Neural cell (in vitro differentiated cells): ENCODE measurements around the gene SAG. TPM values are rescaled to one million over a fixed set of nuclear protein-coding genes. Genes with fewer than 3 reads are reported as not detected.

ENCODE experiments used
- H2AFZ ChIP-seq: fragments of 200-600, 300-800 bp; sonication (generic), shearing (Covaris generic); 2 replicates; pipeline ENCODE4 v1.6.0; 2014; ENCODE audit warnings: low read depth, mild to moderate bottlenecking, antibody characterized with exemption, low read length, moderate library complexity
- H3F3A ChIP-seq: fragments of 200-600 bp; shearing (Covaris generic); 2 replicates; pipeline ENCODE4 v1.6.1; 2016; ENCODE audit warnings: mild to moderate bottlenecking, moderate library complexity, mixed read lengths, antibody characterized with exemption, low read length; ENCODE audit not compliant: insufficient read depth, poor library complexity, severe bottlenecking
- H3K27ac ChIP-seq: fragments of 200-600, 300-800 bp; sonication (generic), shearing (Covaris generic); 2 replicates; pipeline ENCODE4 v1.5.1; 2014; ENCODE audit warnings: mild to moderate bottlenecking, low read length, moderate library complexity
- H3K27me3 ChIP-seq: fragments of 300-800, 200-600 bp; sonication (generic), shearing (Covaris generic); 2 replicates; pipeline ENCODE4 v1.6.0; 2014; ENCODE audit warnings: mild to moderate bottlenecking, low read depth, low read length, moderate library complexity; ENCODE audit not compliant: insufficient read depth
- H3K36me3 ChIP-seq: fragments of 300-800, 200-600 bp; sonication (generic), shearing (Covaris generic); 2 replicates; pipeline ENCODE4 v1.5.1; 2014; ENCODE audit warnings: mild to moderate bottlenecking, antibody characterized with exemption, low read length, moderate library complexity; ENCODE audit not compliant: insufficient read depth
- H3K4me2 ChIP-seq: fragments of 300-800, 200-600 bp; sonication (generic), shearing (Covaris generic); 2 replicates; pipeline ENCODE4 v1.6.0; 2014; ENCODE audit warnings: mild to moderate bottlenecking, low read length
- H3K4me3 ChIP-seq: fragments of 300-800, 200-600 bp; sonication (generic), shearing (Covaris generic); 2 replicates; pipeline ENCODE4 v1.5.1; 2014; ENCODE audit warnings: mild to moderate bottlenecking, low read length, moderate library complexity
- H3K79me2 ChIP-seq: fragments of 200-600 bp; shearing (Covaris generic); replicated peaks from 2 replicates; pipeline ENCODE4 v1.6.0; 2014; ENCODE audit warnings: mild to moderate bottlenecking, low read length, moderate library complexity; ENCODE audit not compliant: insufficient read depth
- H3K9ac ChIP-seq: fragments of 300-800, 200-600 bp; sonication (generic), shearing (Covaris generic); 2 replicates; pipeline ENCODE4 v1.6.1; 2016; ENCODE audit warnings: mild to moderate bottlenecking, low read length, mixed read lengths
- H3K9me2 ChIP-seq: fragments of 200-600 bp; shearing (Covaris generic); 2 replicates; pipeline ENCODE4 v1.6.1; 2016; ENCODE audit warnings: mild to moderate bottlenecking, low read length, mixed read lengths; ENCODE audit not compliant: insufficient read depth
- H3K9me3 ChIP-seq: fragments of 200-600, 300-800 bp; sonication (generic), shearing (Covaris generic); 2 replicates; pipeline ENCODE4 v1.6.1; 2016; ENCODE audit warnings: mild to moderate bottlenecking, mixed run types, low read length, moderate library complexity, mixed read lengths
- H4K20me1 ChIP-seq: fragments of 200-600 bp; shearing (Covaris generic); 2 replicates; pipeline ENCODE4 v1.6.1; 2016; ENCODE audit warnings: mild to moderate bottlenecking, mixed run types; ENCODE audit not compliant: insufficient read depth
- EP300 ChIP-seq: fragments of 450-650 bp; conservative IDR thresholded peaks from 2 replicates; pipeline ENCODE4 v1.6.1; 2014; ENCODE audit warnings: antibody characterized with exemption, mild to moderate bottlenecking, moderate library complexity; ENCODE audit not compliant: poor library complexity, severe bottlenecking
- EZH2 ChIP-seq: fragments of 200-600, 300-800 bp; shearing (Covaris generic), sonication (generic); IDR thresholded peaks from 2 replicates; pipeline ENCODE4 v1.6.1; 2014; ENCODE audit warnings: antibody characterized with exemption, low read length, borderline replicate concordance, mild to moderate bottlenecking; ENCODE audit not compliant: insufficient read depth, poor library complexity, severe bottlenecking
- MXI1 ChIP-seq: fragments of 450-650 bp; conservative IDR thresholded peaks from 2 replicates; pipeline ENCODE4 v1.6.1; 2014; ENCODE audit warnings: antibody characterized with exemption, mild to moderate bottlenecking; ENCODE audit not compliant: poor library complexity, severe bottlenecking
- POLR2AphosphoS5 ChIP-seq: IDR thresholded peaks from 2 replicates; pipeline ENCODE4 v1.6.1; 2012
- RAD21 ChIP-seq: fragments of 450-650 bp; conservative IDR thresholded peaks from 2 replicates; pipeline ENCODE4 v1.6.1; 2014; ENCODE audit warnings: antibody characterized with exemption, mild to moderate bottlenecking, moderate library complexity
- SMC3 ChIP-seq: fragments of 450-650 bp; conservative IDR thresholded peaks from 2 replicates; pipeline ENCODE4 v1.6.1; 2014; ENCODE audit warnings: antibody characterized with exemption, mild to moderate bottlenecking, moderate library complexity; ENCODE audit not compliant: poor library complexity
- TAF1 ChIP-seq: IDR thresholded peaks from 2 replicates; pipeline ENCODE4 v1.6.1; 2012; ENCODE audit warnings: low read depth
- polyA plus RNA-seq: library from polyadenylated mRNA; depleted of rRNA; stranded (reverse); fragments of >200 nt; gene quantifications from 2 replicates; pipeline ENCODE4 v1.2.3, GENCODE V29; 2014
- TF ChIP-seq, protein P1 (sequence below): fragments of 450-650 bp; IDR thresholded peaks from 2 replicates; pipeline ENCODE4 v1.5.1; 2014; ENCODE audit warnings: antibody characterized with exemption, mild to moderate bottlenecking, moderate library complexity; ENCODE audit not compliant: poor library complexity, severe bottlenecking
- TF ChIP-seq, protein P2 (sequence below): IDR thresholded peaks from 2 replicates; pipeline ENCODE4 v1.6.1; 2012; ENCODE audit warnings: borderline replicate concordance

Gene SAG
- polyA plus RNA-seq, 1 donor from 2014 or later: not detected

DNA sequence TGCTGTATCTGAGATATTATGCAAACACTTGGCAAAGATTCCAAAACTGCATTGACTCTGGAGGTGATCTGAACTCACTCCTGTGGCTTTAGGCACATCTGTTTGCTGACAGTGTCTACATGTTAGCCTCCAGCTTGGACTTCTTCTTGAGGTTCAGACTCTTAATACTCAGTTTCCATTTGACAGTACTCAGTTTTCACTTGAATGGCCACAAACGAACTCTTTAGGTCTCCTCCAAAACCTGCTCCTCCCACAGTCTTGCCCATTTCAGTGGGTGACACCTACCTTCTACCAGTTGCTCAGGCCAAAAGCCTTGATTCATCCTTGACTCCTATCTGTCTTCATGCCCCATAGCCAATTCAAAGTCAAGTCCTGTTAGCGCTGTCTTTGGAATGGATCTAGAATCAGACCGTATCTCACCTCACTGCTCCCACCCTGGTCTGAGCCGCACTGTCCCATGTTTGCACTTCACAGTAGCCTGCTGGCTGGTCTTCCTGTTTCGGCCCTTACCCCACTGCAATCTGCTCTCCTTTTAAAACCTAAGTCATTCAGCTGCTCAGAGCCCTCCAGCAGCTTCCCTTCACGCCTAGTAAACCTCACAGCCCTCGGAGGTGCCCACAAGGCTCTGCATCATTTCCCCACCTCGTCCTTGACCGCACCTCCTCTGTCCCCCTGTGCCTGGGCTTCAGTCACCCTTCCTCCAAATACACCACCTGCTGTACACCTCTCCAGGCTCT is 45.6 kb upstream of the SAG start:
- Histone ChIP-seq H3K27ac (no peak overlapping the region), H4K20me1 (no peaks in the 10 kb centered on the region), H3K36me3 (no peaks in the 10 kb centered on the region), H3K4me3 (no peak overlapping the region), H3K9ac (no peak overlapping the region), H3K9me2 (no peaks in the 10 kb centered on the region), H3F3A (no peaks in the 10 kb centered on the region), H3K9me3 (no peaks in the 10 kb centered on the region), H3K79me2 (no peaks in the 10 kb centered on the region), H3K27me3 (no peaks in the 10 kb centered on the region), H2AFZ (no peak overlapping the region), H3K4me2 (no peak overlapping the region)
- TF ChIP-seq POLR2AphosphoS5: no peak

DNA sequence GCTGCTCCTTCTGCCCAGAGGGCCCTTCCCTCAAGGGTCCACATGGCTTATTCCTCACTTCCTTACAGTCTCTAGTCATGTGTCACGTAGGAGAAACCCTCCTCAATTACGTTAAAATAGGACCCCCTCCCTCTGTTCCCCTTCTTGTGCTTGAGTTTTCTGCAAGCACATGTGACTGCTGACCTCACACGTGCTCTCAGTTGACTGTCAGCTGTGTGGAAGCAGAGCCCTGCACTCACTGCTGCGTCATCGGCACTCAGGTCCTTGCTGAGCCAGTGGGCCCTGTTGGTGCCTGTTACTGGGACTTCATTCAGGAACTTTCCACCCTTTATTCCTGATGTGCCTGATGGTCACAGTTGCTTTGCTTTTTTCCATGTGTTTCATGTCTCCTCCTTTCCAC is 45.1 kb upstream of the SAG start:
- H4K20me1 ChIP-seq: no peaks in the 10 kb centered on the region
- H3K9ac ChIP-seq: no peak overlapping the region
- H3K9me3 ChIP-seq: no peaks in the 10 kb centered on the region
- no peak overlapping the region for H2AFZ ChIP-seq
- no peaks in the 10 kb centered on the region for H3K36me3 ChIP-seq
- no peak overlapping the region for H3K27ac ChIP-seq
- H3K4me3 ChIP-seq: no peak overlapping the region
- H3K4me2 ChIP-seq: no peak overlapping the region
- TF ChIP-seq RAD21 (no peak), EZH2 (no peak), MXI1 (no peak), TAF1 (no peak), POLR2AphosphoS5 (no peak), SMC3 (no peak), EP300 (no peak)
- TF ChIP-seq, protein P1, sequence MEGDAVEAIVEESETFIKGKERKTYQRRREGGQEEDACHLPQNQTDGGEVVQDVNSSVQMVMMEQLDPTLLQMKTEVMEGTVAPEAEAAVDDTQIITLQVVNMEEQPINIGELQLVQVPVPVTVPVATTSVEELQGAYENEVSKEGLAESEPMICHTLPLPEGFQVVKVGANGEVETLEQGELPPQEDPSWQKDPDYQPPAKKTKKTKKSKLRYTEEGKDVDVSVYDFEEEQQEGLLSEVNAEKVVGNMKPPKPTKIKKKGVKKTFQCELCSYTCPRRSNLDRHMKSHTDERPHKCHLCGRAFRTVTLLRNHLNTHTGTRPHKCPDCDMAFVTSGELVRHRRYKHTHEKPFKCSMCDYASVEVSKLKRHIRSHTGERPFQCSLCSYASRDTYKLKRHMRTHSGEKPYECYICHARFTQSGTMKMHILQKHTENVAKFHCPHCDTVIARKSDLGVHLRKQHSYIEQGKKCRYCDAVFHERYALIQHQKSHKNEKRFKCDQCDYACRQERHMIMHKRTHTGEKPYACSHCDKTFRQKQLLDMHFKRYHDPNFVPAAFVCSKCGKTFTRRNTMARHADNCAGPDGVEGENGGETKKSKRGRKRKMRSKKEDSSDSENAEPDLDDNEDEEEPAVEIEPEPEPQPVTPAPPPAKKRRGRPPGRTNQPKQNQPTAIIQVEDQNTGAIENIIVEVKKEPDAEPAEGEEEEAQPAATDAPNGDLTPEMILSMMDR: no peak
- TF ChIP-seq, protein P2, sequence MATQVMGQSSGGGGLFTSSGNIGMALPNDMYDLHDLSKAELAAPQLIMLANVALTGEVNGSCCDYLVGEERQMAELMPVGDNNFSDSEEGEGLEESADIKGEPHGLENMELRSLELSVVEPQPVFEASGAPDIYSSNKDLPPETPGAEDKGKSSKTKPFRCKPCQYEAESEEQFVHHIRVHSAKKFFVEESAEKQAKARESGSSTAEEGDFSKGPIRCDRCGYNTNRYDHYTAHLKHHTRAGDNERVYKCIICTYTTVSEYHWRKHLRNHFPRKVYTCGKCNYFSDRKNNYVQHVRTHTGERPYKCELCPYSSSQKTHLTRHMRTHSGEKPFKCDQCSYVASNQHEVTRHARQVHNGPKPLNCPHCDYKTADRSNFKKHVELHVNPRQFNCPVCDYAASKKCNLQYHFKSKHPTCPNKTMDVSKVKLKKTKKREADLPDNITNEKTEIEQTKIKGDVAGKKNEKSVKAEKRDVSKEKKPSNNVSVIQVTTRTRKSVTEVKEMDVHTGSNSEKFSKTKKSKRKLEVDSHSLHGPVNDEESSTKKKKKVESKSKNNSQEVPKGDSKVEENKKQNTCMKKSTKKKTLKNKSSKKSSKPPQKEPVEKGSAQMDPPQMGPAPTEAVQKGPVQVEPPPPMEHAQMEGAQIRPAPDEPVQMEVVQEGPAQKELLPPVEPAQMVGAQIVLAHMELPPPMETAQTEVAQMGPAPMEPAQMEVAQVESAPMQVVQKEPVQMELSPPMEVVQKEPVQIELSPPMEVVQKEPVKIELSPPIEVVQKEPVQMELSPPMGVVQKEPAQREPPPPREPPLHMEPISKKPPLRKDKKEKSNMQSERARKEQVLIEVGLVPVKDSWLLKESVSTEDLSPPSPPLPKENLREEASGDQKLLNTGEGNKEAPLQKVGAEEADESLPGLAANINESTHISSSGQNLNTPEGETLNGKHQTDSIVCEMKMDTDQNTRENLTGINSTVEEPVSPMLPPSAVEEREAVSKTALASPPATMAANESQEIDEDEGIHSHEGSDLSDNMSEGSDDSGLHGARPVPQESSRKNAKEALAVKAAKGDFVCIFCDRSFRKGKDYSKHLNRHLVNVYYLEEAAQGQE: no peak
- H3K9me2 ChIP-seq: no peaks in the 10 kb centered on the region
- no peaks in the 10 kb centered on the region for H3F3A ChIP-seq
- H3K79me2 ChIP-seq: no peaks in the 10 kb centered on the region
- no peaks in the 10 kb centered on the region for H3K27me3 ChIP-seq
